Activated B cell treated with CpG ODN at 0.5 μM for 24 hours (primary cell): ENCODE measurements around the gene SHC3. TPM values are rescaled to one million over a fixed set of nuclear protein-coding genes. Genes with fewer than 3 reads are reported as not detected.

Source experiments
- ATAC-seq: fragments of 200-7000 bp; cut with Tn5 transposase; one replicate; pipeline ENCODE4 v1.10.0; 2021; ENCODE audit warnings: low read depth, mild to moderate bottlenecking, moderate library complexity
- CTCF ChIA-PET: fragments of 350-600 bp; sonication (Branson Sonifier 250); formaldehyde crosslinking; loops from one replicate; lab custom pipeline; 2021; ENCODE audit warnings: antibody characterized with exemption; lab: Charles Lee
- POLR2A ChIA-PET: fragments of 350-600 bp; sonication (Branson Sonifier 250); formaldehyde crosslinking; loops from one replicate; lab custom pipeline; 2021; ENCODE audit warnings: antibody characterized with exemption; lab: Charles Lee
- DNase-seq: peaks from one replicate; pipeline ENCODE4 v3.0.0; 2022
- H3K27ac Mint-ChIP-seq: one replicate; pipeline ENCODE4 v1.8.0; 2020; ENCODE audit warnings: mixed read lengths
- H3K27me3 Mint-ChIP-seq: one replicate; pipeline ENCODE4 v1.8.0; 2021; ENCODE audit warnings: mixed read lengths
- H3K36me3 Mint-ChIP-seq: one replicate; pipeline ENCODE4 v1.8.0; 2021; ENCODE audit warnings: low read depth, mixed read lengths
- H3K4me1 Mint-ChIP-seq: one replicate; pipeline ENCODE4 v1.8.0; 2021; ENCODE audit warnings: mixed read lengths
- H3K4me3 Mint-ChIP-seq: one replicate; pipeline ENCODE4 v1.8.0; 2020; ENCODE audit warnings: mild to moderate bottlenecking, mixed read lengths
- H3K9me3 Mint-ChIP-seq: one replicate; pipeline ENCODE4 v1.8.0; 2020; ENCODE audit warnings: mixed read lengths
- intact Hi-C: fragments of 100-400 bp; cut with micrococcal nuclease; formaldehyde crosslinking; loops from one replicate; pipeline ENCODE4 v1.15.1; 2024
- total RNA-seq: library from RNA; stranded (reverse); gene quantifications from 2 replicates; pipeline ENCODE4 v1.2.3, GENCODE V29; 2022
- TF ChIP-seq, protein P1 (sequence below): fragments of 200-600 bp; IDR thresholded peaks from one replicate; pipeline ENCODE4 v1.8.0; 2022; ENCODE audit warnings: antibody characterized with exemption, mild to moderate bottlenecking

The SHC3 gene
- total RNA-seq, 1 donor from 2014 or later: not detected

DNA sequence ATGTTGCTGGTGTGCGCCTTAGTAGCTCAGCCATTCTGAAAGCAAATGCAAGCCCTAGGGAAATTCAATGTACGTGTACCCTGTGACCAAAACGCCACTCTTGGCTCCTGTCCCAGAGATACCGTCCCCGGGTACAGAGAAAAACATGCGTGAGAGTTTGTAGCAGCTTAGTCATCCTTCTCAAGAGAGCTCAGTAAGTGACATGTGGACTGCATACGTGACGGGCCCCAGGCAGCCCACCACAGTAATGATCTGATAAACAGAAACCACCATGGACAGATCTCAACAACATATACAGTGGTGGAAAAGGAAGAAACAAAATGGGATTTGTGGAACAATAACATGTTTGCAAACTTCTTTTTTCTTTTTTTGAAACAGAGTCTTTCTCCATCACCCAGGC is 142.2 kb downstream of the SHC3 start:
- DNase-seq (no peak), ATAC-seq (no peak)
- Mint-ChIP-seq H3K36me3 (no peaks in the 10 kb centered on the region), H3K27me3 (peaks cover 15% of the 10 kb centered on the region), H3K27ac (no peak overlapping the region), H3K4me3 (no peak overlapping the region), H3K4me1 (peaks cover 6% of the 10 kb centered on the region), H3K9me3 (peaks cover 2% of the 10 kb centered on the region)
- intact Hi-C loops: no loop called here
- TF ChIP-seq, protein P1, sequence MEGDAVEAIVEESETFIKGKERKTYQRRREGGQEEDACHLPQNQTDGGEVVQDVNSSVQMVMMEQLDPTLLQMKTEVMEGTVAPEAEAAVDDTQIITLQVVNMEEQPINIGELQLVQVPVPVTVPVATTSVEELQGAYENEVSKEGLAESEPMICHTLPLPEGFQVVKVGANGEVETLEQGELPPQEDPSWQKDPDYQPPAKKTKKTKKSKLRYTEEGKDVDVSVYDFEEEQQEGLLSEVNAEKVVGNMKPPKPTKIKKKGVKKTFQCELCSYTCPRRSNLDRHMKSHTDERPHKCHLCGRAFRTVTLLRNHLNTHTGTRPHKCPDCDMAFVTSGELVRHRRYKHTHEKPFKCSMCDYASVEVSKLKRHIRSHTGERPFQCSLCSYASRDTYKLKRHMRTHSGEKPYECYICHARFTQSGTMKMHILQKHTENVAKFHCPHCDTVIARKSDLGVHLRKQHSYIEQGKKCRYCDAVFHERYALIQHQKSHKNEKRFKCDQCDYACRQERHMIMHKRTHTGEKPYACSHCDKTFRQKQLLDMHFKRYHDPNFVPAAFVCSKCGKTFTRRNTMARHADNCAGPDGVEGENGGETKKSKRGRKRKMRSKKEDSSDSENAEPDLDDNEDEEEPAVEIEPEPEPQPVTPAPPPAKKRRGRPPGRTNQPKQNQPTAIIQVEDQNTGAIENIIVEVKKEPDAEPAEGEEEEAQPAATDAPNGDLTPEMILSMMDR: no peak
- CTCF ChIA-PET: no interaction called here
- POLR2A ChIA-PET: no interaction called here

DNA sequence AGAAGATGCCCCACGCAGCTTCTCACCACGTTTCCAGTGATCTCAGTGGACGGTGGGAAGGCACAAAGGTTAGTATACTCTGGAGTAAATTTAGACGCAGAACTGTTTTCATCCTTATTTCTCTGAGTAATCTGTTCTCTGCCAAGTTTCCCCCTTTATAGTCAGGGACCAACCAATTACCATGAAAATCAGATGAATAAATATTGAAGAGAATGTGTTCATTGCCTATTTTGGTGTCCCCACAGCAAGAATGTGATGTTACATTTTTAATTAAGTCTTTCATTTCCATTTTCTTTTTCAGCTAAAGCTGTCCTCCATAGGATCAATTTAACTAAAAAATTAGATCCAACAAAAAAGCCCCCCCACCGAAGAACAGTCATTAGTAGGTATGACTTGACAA is 146.0 kb downstream of the SHC3 start:
- TF ChIP-seq, protein P1: no peak
- H3K27me3 Mint-ChIP-seq: peaks cover 16% of the 10 kb centered on the region
- no peak overlapping the region for H3K4me3 Mint-ChIP-seq
- intact Hi-C loops: no loop called here
- ChIA-PET CTCF (no interaction called here), POLR2A (no interaction called here)
- H3K36me3 Mint-ChIP-seq: no peaks in the 10 kb centered on the region
- peaks cover 21% of the 10 kb centered on the region for H3K9me3 Mint-ChIP-seq
- no peak overlapping the region for H3K27ac Mint-ChIP-seq
- peaks cover 6% of the 10 kb centered on the region for H3K4me1 Mint-ChIP-seq
- no peak for DNase-seq
- no peak for ATAC-seq

DNA sequence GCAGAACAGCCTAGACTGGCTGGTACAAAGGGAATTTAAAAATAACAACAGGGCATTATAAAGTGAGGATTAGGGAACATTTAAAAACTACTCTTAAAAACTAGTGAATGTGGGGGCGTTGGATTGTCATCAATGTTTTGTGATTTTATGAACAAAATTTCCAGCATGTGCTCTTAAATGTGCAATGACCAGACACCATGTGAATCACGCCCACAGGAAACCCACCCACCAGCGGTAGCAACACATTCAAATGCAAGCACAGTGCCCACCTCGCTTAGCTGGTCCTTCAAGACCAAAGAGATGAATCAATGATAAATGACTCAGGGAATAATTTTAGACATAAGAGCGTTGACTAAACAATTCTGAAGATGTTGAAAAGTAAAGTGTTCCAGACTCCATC is 146.4 kb downstream of the SHC3 start:
- Mint-ChIP-seq H3K4me3 (no peak overlapping the region), H3K9me3 (peaks cover 21% of the 10 kb centered on the region), H3K36me3 (no peaks in the 10 kb centered on the region), H3K27me3 (peaks cover 16% of the 10 kb centered on the region), H3K4me1 (peaks cover 5% of the 10 kb centered on the region), H3K27ac (no peak overlapping the region)
- ChIA-PET CTCF (no interaction called here), POLR2A (no interaction called here)
- no peak for DNase-seq
- TF ChIP-seq, protein P1: no peak
- intact Hi-C loops: no loop called here
- no peak for ATAC-seq

DNA sequence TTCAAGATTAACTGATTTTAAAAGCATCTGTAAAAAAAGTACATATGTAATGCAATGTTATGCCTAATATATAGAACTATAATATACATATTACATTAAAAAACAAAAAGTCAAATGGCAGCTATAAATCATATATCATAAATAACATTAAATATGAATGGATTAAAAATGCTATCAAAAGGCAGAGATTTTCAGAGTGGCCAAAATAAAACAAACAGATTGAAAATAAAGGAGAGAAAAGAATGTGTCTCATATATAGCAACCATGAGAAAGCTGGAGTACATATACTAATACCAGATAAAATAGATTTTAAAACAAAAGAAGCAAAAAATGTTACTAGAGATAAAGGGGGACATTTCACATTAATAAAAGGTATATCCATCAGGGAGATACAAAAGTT is 148.8 kb downstream of the SHC3 start:
- ChIA-PET POLR2A (no interaction called here), CTCF (no interaction called here)
- Mint-ChIP-seq H3K4me1 (no peaks in the 10 kb centered on the region), H3K27me3 (peaks cover 19% of the 10 kb centered on the region), H3K9me3 (peaks cover 21% of the 10 kb centered on the region), H3K36me3 (no peaks in the 10 kb centered on the region), H3K27ac (no peak overlapping the region), H3K4me3 (no peak overlapping the region)
- DNase-seq (no peak), ATAC-seq (no peak)
- TF ChIP-seq, protein P1: no peak
- intact Hi-C loops: no loop called here

DNA sequence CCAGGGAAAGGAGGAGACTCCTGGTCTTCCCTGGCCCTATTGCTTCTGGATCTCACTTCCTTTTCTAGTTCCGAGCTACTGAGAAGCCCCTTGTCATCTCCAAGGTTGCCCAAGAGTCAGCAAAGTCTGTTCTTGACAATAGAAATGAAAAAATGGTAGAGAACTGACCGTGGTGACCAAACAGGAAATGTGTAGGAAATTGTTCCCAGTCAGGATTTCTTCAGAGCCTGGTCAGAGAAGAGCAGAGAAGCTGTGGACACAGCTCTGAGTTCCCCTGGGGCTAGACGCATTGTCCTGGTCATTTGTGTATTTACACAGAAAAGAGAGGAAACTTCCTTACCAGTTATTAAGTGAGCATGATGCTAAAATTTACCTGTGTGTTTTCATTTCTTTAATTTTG is 151.7 kb downstream of the SHC3 start:
- Mint-ChIP-seq H3K4me1 (no peaks in the 10 kb centered on the region), H3K36me3 (no peaks in the 10 kb centered on the region), H3K27me3 (peaks cover 7% of the 10 kb centered on the region), H3K4me3 (no peak overlapping the region), H3K9me3 (peaks cover 21% of the 10 kb centered on the region), H3K27ac (no peak overlapping the region)
- TF ChIP-seq, protein P1: no peak
- POLR2A ChIA-PET: no interaction called here
- DNase-seq (no peak), ATAC-seq (no peak)
- CTCF ChIA-PET: no interaction called here
- intact Hi-C loops: no loop called here
